Measurements from ENCODE around the gene SH3BP2.
A peak's percentile ranks its signal among the peaks of the same experiment; 100 is the strongest.

SH3BP2 gene

DNA sequence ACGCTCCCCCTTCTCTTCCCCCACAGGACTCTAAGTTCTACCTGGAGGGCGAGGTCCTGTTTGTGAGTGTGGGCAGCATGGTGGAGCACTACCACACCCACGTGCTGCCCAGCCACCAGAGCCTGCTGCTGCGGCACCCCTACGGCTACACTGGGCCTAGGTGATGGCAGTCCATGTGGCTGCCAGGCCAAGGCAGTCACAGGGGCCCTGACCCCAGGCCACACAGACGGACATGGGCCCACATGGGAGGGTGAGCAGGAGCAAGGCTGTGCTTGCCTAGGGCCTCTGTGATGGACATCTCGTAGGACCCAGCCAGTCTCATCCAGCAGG lies 40.8 kb downstream of the SH3BP2 start:
- Histone ChIP-seq H3K9ac (ENCODE audit: low read depth, low read length) (no peak overlapping the region), H3K36me3 (ENCODE audit: control insufficient read depth, insufficient read depth, low read length) (peaks cover 61% of the 10 kb centered on the region), H3K4me1 (ENCODE audit: control insufficient read depth, insufficient read depth, low read length) (peaks cover 11% of the 10 kb centered on the region), H3K4me3 (ENCODE audit: low read depth, low read length) (no peak overlapping the region), H3K27me3 (ENCODE audit: control insufficient read depth, insufficient read depth, low read length) (no peaks in the 10 kb centered on the region), H3K27ac (ENCODE audit: low read depth, low read length) (no peak overlapping the region), H3K9me3 (ENCODE audit: control insufficient read depth, insufficient read depth, low read length) (no peaks in the 10 kb centered on the region)

DNA sequence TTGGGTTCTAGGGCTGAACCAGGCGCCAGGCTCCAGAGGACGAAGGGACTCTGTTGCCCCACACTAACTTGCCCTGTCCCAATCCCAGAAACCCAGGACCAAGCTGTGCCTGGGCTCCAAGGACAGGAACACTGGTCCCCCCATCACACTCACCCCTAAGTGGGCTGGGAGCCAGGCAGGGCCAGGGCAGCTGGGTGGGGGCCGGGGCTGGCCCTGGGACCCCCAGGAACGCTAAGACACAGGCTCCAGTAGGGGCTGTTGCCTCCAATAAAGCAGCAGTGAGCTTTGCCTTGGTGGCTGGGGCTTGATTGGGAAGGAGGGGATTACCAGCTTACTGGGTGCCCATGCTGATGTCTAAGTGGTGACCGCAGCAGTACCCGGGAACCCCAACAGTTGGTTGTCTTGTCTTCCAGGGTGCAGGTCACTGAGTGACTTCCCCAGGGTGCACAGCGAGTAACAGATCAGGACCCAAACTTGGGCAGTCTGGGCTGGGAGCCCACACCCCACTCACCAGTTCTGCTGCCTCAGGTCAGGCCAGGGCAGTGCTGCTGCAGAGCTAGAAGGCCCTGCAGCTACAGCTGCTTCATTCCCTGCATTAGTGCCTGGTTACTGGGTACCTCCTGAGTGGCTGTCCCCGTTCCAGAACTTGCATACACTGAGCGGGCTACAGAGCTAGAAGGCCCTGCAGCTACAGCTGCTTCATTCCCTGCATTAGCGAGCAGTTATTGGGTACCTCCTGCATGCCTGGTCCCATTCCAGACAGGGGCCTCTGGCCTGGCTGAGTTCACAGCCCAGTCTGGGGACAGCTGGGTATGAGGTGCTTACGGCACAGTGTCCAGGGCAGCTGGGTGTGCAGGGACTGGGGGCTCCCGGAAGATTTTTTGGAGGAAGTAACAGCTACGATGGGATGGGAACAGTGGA lies 41.4 kb downstream of the SH3BP2 start:
- Histone ChIP-seq H3K36me3 (ENCODE audit: control insufficient read depth, insufficient read depth, low read length) (peaks cover 55% of the 10 kb centered on the region), H3K4me3 (ENCODE audit: low read depth, low read length) (no peak overlapping the region), H3K9me3 (ENCODE audit: control insufficient read depth, insufficient read depth, low read length) (no peaks in the 10 kb centered on the region), H3K27ac (ENCODE audit: low read depth, low read length) (no peak overlapping the region), H3K4me1 (ENCODE audit: control insufficient read depth, insufficient read depth, low read length) (peaks cover 11% of the 10 kb centered on the region), H3K27me3 (ENCODE audit: control insufficient read depth, insufficient read depth, low read length) (no peaks in the 10 kb centered on the region), H3K9ac (ENCODE audit: low read depth, low read length) (no peak overlapping the region)

DNA sequence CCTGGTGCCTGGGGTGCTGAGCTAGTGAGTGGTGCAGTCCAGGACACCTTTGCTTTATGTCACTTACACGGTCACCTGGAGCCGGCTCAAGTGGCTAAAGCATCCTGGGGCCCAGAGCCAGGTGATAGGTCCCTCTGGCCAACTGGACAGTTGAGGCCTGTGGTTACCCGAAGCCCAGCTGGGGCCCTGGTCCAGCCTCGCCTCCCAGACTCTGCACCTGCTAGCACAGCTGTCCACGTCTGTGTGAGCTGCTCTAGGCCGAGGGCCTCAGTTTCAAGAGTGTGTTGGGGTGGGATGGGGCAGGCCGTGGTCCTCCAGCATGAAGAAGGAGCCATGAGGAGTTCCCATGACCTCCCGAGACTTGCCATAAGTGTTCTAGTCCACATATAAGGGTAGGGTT lies 43.1 kb downstream of the SH3BP2 start:
- Histone ChIP-seq H3K4me3 (ENCODE audit: low read depth, low read length) (no peak overlapping the region), H3K4me1 (ENCODE audit: control insufficient read depth, insufficient read depth, low read length) (peaks cover 11% of the 10 kb centered on the region), H3K27me3 (ENCODE audit: control insufficient read depth, insufficient read depth, low read length) (no peaks in the 10 kb centered on the region), H3K9me3 (ENCODE audit: control insufficient read depth, insufficient read depth, low read length) (0 out of 2 replicates have a peak, but pooled peaks cover 3% of the 10 kb centered on the region), H3K27ac (ENCODE audit: low read depth, low read length) (no peak overlapping the region), H3K9ac (ENCODE audit: low read depth, low read length) (no peak overlapping the region), H3K36me3 (ENCODE audit: control insufficient read depth, insufficient read depth, low read length) (peaks cover 41% of the 10 kb centered on the region)

DNA sequence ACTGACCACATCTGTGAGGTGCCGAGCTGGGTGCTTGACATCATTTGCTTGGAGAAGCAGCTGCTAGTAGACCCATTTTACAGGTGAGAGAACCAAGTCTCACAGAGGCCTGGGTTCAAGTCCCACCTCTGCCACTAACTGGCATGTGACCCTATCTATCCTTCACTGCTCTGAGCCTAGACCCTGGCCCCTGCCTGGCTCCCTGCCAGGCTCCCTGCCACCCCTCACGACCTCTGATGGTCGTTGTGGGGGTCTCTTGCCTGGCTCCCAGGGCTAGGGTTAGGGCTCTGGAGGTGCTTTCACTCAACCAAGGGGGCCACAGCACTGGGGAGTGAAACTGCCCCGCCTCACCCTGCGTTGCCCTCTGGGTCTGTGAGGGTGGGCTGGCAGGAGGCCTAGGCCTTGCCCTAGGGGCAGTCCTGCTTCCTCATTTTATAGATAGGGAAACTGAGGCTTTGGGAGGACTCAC lies 43.5 kb downstream of the SH3BP2 start:
- Histone ChIP-seq H3K27me3 (ENCODE audit: control insufficient read depth, insufficient read depth, low read length) (no peaks in the 10 kb centered on the region), H3K9ac (ENCODE audit: low read depth, low read length) (no peak overlapping the region), H3K27ac (ENCODE audit: low read depth, low read length) (no peak overlapping the region), H3K4me3 (ENCODE audit: low read depth, low read length) (no peak overlapping the region), H3K9me3 (ENCODE audit: control insufficient read depth, insufficient read depth, low read length) (0 out of 2 replicates have a peak, but pooled peaks cover 3% of the 10 kb centered on the region), H3K36me3 (ENCODE audit: control insufficient read depth, insufficient read depth, low read length) (peaks cover 39% of the 10 kb centered on the region), H3K4me1 (ENCODE audit: control insufficient read depth, insufficient read depth, low read length) (peaks cover 11% of the 10 kb centered on the region)

DNA sequence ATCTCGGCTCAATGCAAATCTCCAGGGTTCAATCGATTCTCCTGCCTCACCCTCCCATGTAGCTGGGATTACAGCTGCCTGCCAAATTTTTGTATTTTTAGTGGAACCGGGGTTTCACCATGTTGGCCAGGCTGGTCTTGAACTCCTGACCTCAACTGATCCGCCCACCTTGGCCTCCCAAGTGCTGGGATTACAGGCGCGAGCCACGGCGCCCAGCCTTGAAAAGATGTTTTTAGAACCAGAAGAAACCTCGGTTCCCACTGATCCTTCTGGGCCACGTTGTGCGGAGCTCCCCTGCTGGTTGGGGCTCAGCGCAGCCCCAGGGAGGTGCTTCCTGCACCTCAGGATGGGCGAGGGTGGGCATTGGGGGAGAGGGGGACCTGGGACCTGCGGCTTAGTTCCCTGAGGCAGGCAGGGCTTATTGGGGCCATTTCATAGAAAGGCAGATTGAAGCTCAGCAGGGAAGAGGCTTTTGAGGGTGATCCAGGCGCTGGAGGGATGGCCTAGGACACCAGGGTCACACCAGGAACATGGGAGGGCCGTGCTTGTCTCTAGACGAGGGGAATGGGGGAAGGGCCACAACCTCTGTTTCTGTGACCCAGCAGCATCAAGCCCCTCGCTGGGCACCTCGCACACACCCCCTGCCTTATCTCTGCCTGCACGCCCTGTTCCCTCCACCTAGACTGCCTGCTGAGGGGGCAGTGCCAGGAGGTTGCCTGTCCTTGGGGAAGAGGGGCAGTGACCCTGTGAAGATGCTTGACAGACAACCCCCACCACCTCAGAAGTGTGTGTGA lies 44.4 kb downstream of the SH3BP2 start:
- no peak overlapping the region for H3K4me3 ChIP-seq (ENCODE audit: low read depth, low read length)
- no peaks in the 10 kb centered on the region for H3K27me3 ChIP-seq (ENCODE audit: control insufficient read depth, insufficient read depth, low read length)
- H3K9ac ChIP-seq (ENCODE audit: low read depth, low read length) = no peak overlapping the region
- no peak overlapping the region for H3K27ac ChIP-seq (ENCODE audit: low read depth, low read length)
- H3K4me1 ChIP-seq (ENCODE audit: control insufficient read depth, insufficient read depth, low read length) = peaks cover 12% of the 10 kb centered on the region
- 0 out of 2 replicates have a peak, but pooled peaks cover 3% of the 10 kb centered on the region for H3K9me3 ChIP-seq (ENCODE audit: control insufficient read depth, insufficient read depth, low read length)
- peaks cover 30% of the 10 kb centered on the region for H3K36me3 ChIP-seq (ENCODE audit: control insufficient read depth, insufficient read depth, low read length)

DNA sequence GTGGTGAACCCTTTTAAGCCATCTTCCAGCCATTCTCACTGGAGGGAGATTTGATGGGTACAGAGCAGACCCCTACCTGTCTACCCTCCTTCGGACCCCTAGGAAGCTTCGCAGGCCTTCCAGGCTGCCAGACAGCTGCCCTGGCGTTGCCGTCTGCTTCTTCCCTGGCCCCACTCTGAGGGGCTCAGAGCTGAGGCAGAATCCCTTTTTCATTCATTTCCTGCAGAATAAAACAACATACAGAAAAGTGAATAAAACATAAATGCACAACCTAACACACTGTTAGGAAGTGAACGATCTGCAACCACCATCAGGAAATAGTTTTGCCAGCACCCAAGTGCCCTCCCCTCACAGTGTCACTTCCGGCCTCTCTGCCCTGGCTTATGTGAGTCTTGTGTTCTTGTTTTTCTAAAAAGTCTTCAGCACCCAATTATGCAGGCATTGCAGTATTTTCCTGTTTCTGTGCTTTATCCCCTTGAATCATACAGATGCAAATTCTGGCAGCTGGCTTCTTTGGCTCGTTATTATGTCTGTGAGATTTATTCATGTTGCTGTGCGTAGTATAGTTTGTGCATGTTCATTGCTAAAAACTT lies 45.1 kb downstream of the SH3BP2 start:
- H3K36me3 ChIP-seq (ENCODE audit: control insufficient read depth, insufficient read depth, low read length) = peaks cover 24% of the 10 kb centered on the region
- H3K27ac ChIP-seq (ENCODE audit: low read depth, low read length) = peak overlapping the region; percentile 29
- no peak overlapping the region for H3K9ac ChIP-seq (ENCODE audit: low read depth, low read length)
- H3K4me3 ChIP-seq (ENCODE audit: low read depth, low read length) = no peak overlapping the region
- peaks cover 19% of the 10 kb centered on the region for H3K4me1 ChIP-seq (ENCODE audit: control insufficient read depth, insufficient read depth, low read length)
- H3K9me3 ChIP-seq (ENCODE audit: control insufficient read depth, insufficient read depth, low read length) = 0 out of 2 replicates have a peak, but pooled peaks cover 3% of the 10 kb centered on the region
- no peaks in the 10 kb centered on the region for H3K27me3 ChIP-seq (ENCODE audit: control insufficient read depth, insufficient read depth, low read length)

DNA sequence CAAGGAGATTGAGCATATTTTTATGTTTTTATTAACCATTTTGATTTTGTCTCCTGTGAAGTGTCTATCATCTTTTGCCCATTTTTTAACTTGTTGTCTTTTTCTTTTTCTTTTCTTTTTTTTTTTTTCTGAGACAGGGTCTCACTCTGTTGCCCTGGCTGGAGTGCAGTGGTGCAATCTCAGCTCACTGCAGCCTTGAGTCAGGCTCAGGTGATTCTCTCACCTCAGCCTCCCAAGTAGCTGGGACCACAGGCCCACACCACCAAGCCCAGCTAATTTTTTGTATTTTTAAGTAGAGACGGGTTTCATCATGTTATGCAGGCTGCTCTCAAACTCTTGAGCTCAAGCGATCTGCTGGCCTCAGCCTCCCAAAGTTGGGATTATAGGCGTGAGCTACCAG lies 46.2 kb downstream of the SH3BP2 start:
- Histone ChIP-seq H3K9ac (ENCODE audit: low read depth, low read length) (no peak overlapping the region), H3K4me1 (ENCODE audit: control insufficient read depth, insufficient read depth, low read length) (peaks cover 20% of the 10 kb centered on the region), H3K4me3 (ENCODE audit: low read depth, low read length) (no peak overlapping the region), H3K27ac (ENCODE audit: low read depth, low read length) (no peak overlapping the region), H3K36me3 (ENCODE audit: control insufficient read depth, insufficient read depth, low read length) (peaks cover 14% of the 10 kb centered on the region), H3K27me3 (ENCODE audit: control insufficient read depth, insufficient read depth, low read length) (no peaks in the 10 kb centered on the region), H3K9me3 (ENCODE audit: control insufficient read depth, insufficient read depth, low read length) (0 out of 2 replicates have a peak, but pooled peaks cover 3% of the 10 kb centered on the region)

DNA sequence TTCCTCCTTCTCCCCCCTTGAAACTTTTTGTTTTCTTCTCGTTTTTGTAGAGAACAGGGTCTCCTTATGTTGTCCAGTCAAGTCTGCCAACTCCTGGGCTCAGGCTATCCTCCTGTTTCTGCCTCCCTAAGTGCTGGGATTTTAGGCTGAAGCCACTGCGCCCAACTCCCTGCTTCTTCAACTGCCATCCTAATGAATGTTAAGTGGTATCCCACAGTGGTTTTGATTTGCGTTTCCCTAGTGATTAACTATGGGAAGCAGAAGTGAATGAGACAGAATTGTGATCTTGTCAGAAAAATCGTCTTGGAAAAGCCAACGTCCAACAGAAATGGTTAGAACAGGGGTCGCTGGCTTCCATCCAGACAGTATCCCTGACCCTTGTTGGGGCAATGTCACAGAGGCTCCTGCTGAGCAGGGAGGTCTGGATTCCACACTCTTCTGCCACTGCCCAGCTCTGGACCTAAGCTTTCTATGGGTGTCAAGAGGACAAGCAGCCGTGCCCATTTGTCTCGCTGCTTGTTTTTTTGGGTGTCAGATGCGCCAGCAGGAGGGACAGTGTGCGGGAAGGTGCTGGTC lies 49.9 kb downstream of the SH3BP2 start:
- H3K4me3 ChIP-seq (ENCODE audit: low read depth, low read length) = peak overlapping the region; percentile 95
- H3K4me1 ChIP-seq (ENCODE audit: control insufficient read depth, insufficient read depth, low read length) = peaks cover 13% of the 10 kb centered on the region
- H3K9ac ChIP-seq (ENCODE audit: low read depth, low read length) = peak overlapping the region; percentile 64; the same call in 1 of the 2 replicates
- H3K27ac ChIP-seq (ENCODE audit: low read depth, low read length) = peak overlapping the region; percentile 42
- no peaks in the 10 kb centered on the region for H3K36me3 ChIP-seq (ENCODE audit: control insufficient read depth, insufficient read depth, low read length)
- no peaks in the 10 kb centered on the region for H3K27me3 ChIP-seq (ENCODE audit: control insufficient read depth, insufficient read depth, low read length)
- H3K9me3 ChIP-seq (ENCODE audit: control insufficient read depth, insufficient read depth, low read length) = 0 out of 2 replicates have a peak, but pooled peaks cover 3% of the 10 kb centered on the region

DNA sequence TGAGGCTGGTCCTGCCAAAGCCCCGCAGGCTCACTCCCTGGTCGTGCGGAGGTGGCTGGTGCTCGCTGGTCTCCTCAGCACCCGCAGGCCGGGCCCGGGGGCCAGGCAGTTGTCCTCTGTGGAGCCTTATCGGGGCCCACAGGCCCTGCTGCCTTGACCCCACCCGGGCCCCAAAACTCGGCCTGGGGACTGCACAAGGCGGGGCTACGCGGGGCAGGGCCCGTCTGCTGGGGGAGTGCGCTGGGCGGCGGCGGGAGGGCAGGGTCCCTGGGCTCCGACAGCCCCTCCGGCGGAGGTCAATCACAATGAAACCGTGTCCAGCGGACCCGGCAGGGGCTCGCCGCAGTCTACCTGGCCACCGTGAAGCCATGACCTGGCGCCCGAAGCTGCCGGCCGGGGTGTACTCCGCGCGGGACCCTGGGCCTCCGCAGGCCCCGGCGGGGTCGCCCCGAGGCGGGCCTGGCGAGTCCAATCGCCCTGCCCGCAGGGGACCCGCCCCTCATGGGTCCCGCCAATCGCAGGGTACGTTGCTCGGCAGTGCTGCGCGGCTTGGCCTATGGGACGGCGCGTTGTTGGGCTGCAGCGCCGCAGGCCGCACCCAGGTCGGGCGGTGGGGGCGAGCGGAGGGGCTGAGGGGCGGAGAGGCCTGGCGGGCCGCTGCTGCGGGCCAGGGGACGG lies 50.5 kb downstream of the SH3BP2 start, which contains the start of gene ADD1:
Gene ADD1 (plus strand): TSS at position 582 of the 678 bp plus-strand sequence. CDS start 32,072 bp downstream, outside the sequence.
- H3K4me3 ChIP-seq (ENCODE audit: low read depth, low read length) = peak within 1 kb of the TSS; percentile 95
- H3K27me3 ChIP-seq (ENCODE audit: control insufficient read depth, insufficient read depth, low read length) = no peaks in the 10 kb centered on the region
- H3K27ac ChIP-seq (ENCODE audit: low read depth, low read length) = peak within 1 kb of the TSS; percentile 68
- H3K36me3 ChIP-seq (ENCODE audit: control insufficient read depth, insufficient read depth, low read length) = no peaks in the 10 kb centered on the region
- peaks cover 9% of the 10 kb centered on the region for H3K4me1 ChIP-seq (ENCODE audit: control insufficient read depth, insufficient read depth, low read length)
- peak within 1 kb of the TSS; percentile 64; the same call in 1 of the 2 replicates for H3K9ac ChIP-seq (ENCODE audit: low read depth, low read length)
- H3K9me3 ChIP-seq (ENCODE audit: control insufficient read depth, insufficient read depth, low read length) = 0 out of 2 replicates have a peak, but pooled peaks cover 3% of the 10 kb centered on the region
